Fibroblast of lung (primary cell): Measurements from ENCODE around the gene SAP30. TPM values are rescaled to one million over a fixed set of nuclear protein-coding genes. Genes with fewer than 3 reads are reported as not detected.

Source experiments
- DNase-seq, 2 donors: peaks; one replicate each; pipeline versions ENCODE4 v3.0.0 to v3.0.0-alpha.2; 2010; ENCODE audit warnings: low read depth in 2 of 2
- H2AFZ ChIP-seq: 2 replicates; pipeline ENCODE4 v1.5.1; 2012; ENCODE audit warnings: low read length, control low read depth, inconsistent platforms
- H3K27ac ChIP-seq: 2 replicates; pipeline ENCODE4 v1.5.1; 2011; ENCODE audit warnings: low read length, control low read depth; ENCODE audit not compliant: insufficient read depth
- H3K27me3 ChIP-seq: 2 replicates; pipeline ENCODE4 v1.5.1; 2011; ENCODE audit warnings: mild to moderate bottlenecking, low read length; ENCODE audit not compliant: control insufficient read depth, insufficient read depth
- H3K36me3 ChIP-seq: 2 replicates; pipeline ENCODE4 v1.5.1; 2011; ENCODE audit warnings: low read length; ENCODE audit not compliant: control insufficient read depth, insufficient read depth
- H3K4me1 ChIP-seq: 2 replicates; pipeline ENCODE4 v1.5.1; 2011; ENCODE audit warnings: low read length; ENCODE audit not compliant: control insufficient read depth, insufficient read depth; ENCODE audit errors: extremely low read depth
- H3K4me2 ChIP-seq: 2 replicates; pipeline ENCODE4 v1.5.1; 2011; ENCODE audit warnings: low read length, control low read depth; ENCODE audit not compliant: insufficient read depth; ENCODE audit errors: extremely low read depth
- H3K4me3 ChIP-seq, 4 experiments: fragments of 200-600 bp in 1 of 4; sonication (generic) in 1 of 4; replicated peaks in 1 of 4; 2 replicates each; pipeline ENCODE4 v1.5.1; 2011 to 2016; ENCODE audit warnings: low read length in 4 of 4, low read depth in 3 of 4, mild to moderate bottlenecking in 3 of 4, control low read depth in 2 of 4, inconsistent platforms in 1 of 4, mixed read lengths in 1 of 4; ENCODE audit not compliant: insufficient read depth in 1 of 4; ENCODE audit errors: control extremely low read depth in 1 of 4
- H3K79me2 ChIP-seq: 2 replicates; pipeline ENCODE4 v1.5.1; 2012; ENCODE audit warnings: mild to moderate bottlenecking, low read length, inconsistent platforms; ENCODE audit not compliant: control insufficient read depth, insufficient read depth
- H3K9ac ChIP-seq: 2 replicates; pipeline ENCODE4 v1.5.1; 2011; ENCODE audit warnings: mild to moderate bottlenecking, low read length, control low read depth; ENCODE audit not compliant: insufficient read depth
- H3K9me3 ChIP-seq: 2 replicates; pipeline ENCODE4 v1.5.1; 2012; ENCODE audit warnings: low read depth, low read length; ENCODE audit not compliant: control insufficient read depth, insufficient read depth
- H4K20me1 ChIP-seq: 2 replicates; pipeline ENCODE4 v1.5.1; 2011; ENCODE audit warnings: low read length; ENCODE audit not compliant: control insufficient read depth, insufficient read depth; ENCODE audit errors: extremely low read depth
- CTCF ChIP-seq, 2 donors: IDR thresholded peaks in 1 of 2; conservative IDR thresholded peaks in 1 of 2; 1 replicate in 1 of 2; 2 replicates in 1 of 2; pipeline ENCODE4 v1.5.1; 2011 to 2012; ENCODE audit warnings: low read length in 2 of 2, control low read depth in 1 of 2, inconsistent platforms in 1 of 2, low read depth in 1 of 2, mild to moderate bottlenecking in 1 of 2
- EZH2 ChIP-seq: IDR thresholded peaks from 2 replicates; pipeline ENCODE4 v1.5.1; 2012; ENCODE audit warnings: low read length, control low read depth, mild to moderate bottlenecking; ENCODE audit errors: missing control alignments
- polyA plus RNA-seq, 2 donors: library from polyadenylated mRNA; depleted of rRNA in 1 of 2; stranded (reverse) in 1 of 2; unstranded in 1 of 2; fragments of >200 nt; gene quantifications; 2 replicates each; pipeline ENCODE4 v1.2.1, GENCODE V29; 2011 to 2012; ENCODE audit warnings: missing spikeins in 1 of 2
- total RNA-seq: library from RNA; depleted of rRNA; stranded (reverse); fragments of >200 nt; gene quantifications from 2 replicates; pipeline ENCODE4 v1.2.1, GENCODE V29; 2014

Gene SAP30
- total and polyA plus RNA-seq, 2 donors (not counting 1 experiment from before 2014, with no cell fraction given) = 32.5 to 101 TPM

DNA sequence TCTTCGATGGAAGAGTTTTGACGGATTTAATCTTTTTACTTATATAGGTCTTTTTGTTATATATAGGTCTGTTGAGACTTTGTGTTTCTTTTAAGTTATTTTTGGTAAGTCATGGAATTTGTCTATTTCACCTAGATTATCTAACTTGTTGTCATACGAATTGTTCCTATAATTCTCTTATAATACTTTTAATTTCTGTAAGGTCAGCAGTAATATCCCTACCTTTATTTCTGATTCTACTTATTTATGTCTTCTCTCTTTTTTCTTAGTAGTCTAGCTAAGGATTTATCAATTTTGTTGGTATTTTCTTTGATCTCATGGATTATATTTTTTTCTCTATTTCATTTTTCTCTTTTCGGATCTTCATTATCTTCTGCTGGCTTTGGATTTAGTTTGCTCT is 11.6 kb downstream of the SAP30 start:
- H3K27ac ChIP-seq = no peak overlapping the region
- H2AFZ ChIP-seq = no peak overlapping the region
- TF ChIP-seq EZH2 (no peak), CTCF (conservative IDR thresholded peaks at IDR 0.05 in 1 of 2, IDR thresholded peaks at IDR 0.05 in 1 of 2; ENCODE audit: low read depth in 1 of 2, low read length in 2 of 2) (no peak)
- DNase-seq = no peak
- no peak overlapping the region for H3K9ac ChIP-seq
- no peaks in the 10 kb centered on the region for H3K4me1 ChIP-seq
- H3K9me3 ChIP-seq = no peaks in the 10 kb centered on the region
- no peak overlapping the region for H3K4me3 ChIP-seq
- no peaks in the 10 kb centered on the region for H3K36me3 ChIP-seq
- H3K27me3 ChIP-seq = no peaks in the 10 kb centered on the region
- no peaks in the 10 kb centered on the region for H4K20me1 ChIP-seq
- H3K4me2 ChIP-seq = no peak overlapping the region
- no peaks in the 10 kb centered on the region for H3K79me2 ChIP-seq

- Histone ChIP-seq H3K36me3 (no peaks in the 10 kb centered on the region), H3K4me2 (no peak overlapping the region), H3K79me2 (no peaks in the 10 kb centered on the region), H3K27ac (no peak overlapping the region), H2AFZ (no peak overlapping the region), H4K20me1 (no peaks in the 10 kb centered on the region), H3K9me3 (no peaks in the 10 kb centered on the region), H3K27me3 (no peaks in the 10 kb centered on the region), H3K4me3 (no peak overlapping the region), H3K9ac (no peak overlapping the region), H3K4me1 (no peaks in the 10 kb centered on the region)
- DNase-seq = no peak
- TF ChIP-seq CTCF (conservative IDR thresholded peaks at IDR 0.05 in 1 of 2, IDR thresholded peaks at IDR 0.05 in 1 of 2; ENCODE audit: low read depth in 1 of 2, low read length in 2 of 2) (no peak), EZH2 (no peak)
These were observed 16.0 kb downstream of the SAP30 start for GRCh38 chr4:173386751-173387150.

DNA sequence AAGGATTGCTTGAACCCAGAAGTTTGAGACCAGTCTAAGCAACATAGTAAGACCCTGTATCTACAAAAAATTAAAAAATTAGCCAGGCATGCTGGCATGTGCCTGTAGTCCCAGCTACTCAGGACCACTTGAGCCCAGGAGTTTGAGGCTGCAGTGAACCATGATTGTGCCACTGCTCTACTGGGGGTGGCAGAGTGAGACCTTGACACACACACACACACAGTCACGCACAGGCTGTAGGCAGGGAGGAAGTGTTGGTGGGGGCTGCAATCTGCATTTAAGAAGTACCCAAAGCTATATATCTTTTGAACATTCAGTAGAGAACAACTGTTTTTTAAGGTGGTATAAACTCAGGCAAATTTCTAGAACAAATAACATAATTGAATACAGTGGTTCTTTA is 20.9 kb downstream of the SAP30 start:
- Histone ChIP-seq H3K9me3 (no peaks in the 10 kb centered on the region), H3K27ac (no peak overlapping the region), H3K9ac (no peak overlapping the region), H3K4me3 (no peak overlapping the region), H3K4me1 (no peaks in the 10 kb centered on the region), H3K36me3 (no peaks in the 10 kb centered on the region), H3K27me3 (no peaks in the 10 kb centered on the region), H3K4me2 (no peak overlapping the region), H4K20me1 (no peaks in the 10 kb centered on the region), H3K79me2 (no peaks in the 10 kb centered on the region), H2AFZ (no peak overlapping the region)
- DNase-seq = no peak
- no peak for TF ChIP-seq CTCF (conservative IDR thresholded peaks at IDR 0.05 in 1 of 2, IDR thresholded peaks at IDR 0.05 in 1 of 2; ENCODE audit: low read depth in 1 of 2, low read length in 2 of 2)
- TF ChIP-seq EZH2 = no peak
